NCI-H1436 (cell line): ENCODE measurements around the gene TPSD1.
"Not testable (repeated sequence)": the region's sequence is repeated elsewhere in the genome, so short reads cannot be mapped to it uniquely, and the experiment has no call there.

Source experiments
- DNase-seq: peaks from one replicate; lab custom pipeline; 2025; lab: John Stamatoyannopoulos, UW

TPSD1 gene

GRCh38 chr16:1220841-1221627, 34.8 kb upstream of the TPSD1 start:
- no peak for DNase-seq

DNA sequence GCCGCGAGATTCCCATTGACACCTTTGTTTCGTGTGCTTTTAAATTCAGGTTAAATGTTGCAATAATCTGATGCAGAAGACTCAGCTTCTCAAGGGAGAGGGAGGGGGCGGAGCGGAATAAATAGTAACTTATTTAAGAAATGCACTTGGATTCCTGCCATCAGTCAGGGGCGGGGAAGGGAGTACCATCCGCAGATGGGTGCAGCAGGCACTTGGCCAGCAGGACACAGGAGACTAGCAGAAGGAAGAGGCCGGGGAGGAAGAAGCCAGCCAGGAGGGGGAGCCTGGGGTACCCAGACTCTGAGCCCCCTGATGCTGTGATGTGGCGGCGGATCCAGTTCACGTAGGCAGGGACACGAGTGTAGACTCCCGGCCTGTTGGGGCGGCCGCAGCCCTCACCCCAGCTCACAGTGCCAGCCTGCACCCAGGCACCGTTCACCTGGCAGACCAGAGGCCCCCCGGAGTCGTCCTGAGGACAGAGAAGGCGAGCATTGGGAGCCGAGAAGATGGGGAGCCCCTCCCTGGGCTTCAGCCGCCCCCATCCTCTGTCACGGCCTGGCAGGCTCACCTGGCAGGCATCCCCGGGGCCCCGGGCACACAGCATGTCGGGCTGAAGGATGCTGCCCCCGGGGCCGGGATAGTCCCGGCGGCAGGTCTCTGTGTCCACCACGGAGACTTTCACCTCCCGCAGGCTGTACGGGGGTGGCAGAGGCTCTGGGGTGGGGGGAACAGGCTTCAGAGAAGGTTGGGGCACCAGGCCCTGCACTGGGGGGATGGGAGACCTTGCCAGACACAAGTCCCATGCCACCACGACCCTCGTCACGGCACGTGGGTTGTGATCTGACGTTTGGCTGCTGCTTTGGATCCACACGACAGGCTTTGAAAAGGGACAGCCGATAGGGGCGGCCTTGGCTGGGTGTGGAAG, 34.0 kb upstream of the TPSD1 start:
- DNase-seq, result no peak

DNA sequence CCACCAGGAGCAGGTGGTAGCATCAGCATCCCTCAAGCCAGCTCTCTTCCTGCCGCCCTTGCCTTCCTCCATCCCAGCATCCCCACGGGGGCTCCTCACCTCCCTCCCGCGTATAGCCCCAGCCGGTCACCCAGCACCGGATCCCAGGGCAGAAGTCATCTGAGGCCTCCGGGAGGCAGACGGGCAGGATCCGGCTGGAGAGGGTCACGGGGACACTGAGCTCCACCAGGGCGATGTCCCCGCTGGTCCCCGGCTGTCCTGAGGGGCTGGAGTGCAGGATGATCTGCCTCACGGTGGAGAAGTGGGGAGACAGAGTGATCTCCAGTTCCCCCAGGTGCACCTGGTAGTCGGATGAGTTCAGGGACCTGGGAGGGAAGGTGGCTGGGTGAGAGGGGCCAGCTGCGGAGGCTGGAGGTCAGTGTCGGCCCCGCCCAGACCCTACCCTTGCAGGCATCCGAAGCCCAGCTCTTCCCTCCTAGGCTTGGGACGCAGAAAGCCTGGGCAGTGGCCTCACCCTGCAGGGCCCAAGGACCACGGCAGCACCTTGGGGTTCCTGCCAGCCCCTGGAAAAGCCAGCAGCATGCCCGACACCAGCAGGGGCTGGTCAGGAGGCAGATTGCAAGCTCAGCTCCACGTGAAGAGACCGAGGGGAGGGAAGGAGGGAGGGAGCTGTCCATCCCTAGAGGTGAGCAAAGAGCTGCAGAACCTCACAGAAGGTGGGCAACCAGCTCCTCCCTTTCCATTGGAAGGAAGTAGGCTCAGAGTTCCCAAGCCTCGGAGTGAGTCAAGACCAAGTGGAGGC, 33.1 kb upstream of the TPSD1 start:
- no peak for DNase-seq

- no peak for DNase-seq
Observed at GRCh38 chr16:1223355-1224214, 32.3 kb upstream of the TPSD1 start.

DNA sequence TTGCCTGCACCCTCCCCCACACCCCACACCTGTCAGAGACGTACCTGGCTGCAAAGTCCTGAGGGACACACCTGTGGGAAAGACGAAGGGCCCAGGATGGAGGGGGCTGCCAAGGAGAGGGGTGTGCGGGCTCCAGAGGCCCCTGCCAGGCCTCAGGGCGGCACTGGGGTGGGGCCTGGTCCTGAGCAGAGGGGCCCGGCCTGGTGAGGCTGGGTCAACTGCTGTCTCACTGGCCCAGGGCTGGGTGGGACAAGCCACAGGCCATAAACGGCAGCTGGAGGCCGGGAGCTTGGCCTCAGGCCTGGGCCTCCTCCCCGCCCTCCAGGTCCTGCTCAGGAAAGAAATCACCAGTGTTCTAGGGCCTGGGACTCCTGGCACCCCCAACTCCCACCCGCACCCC, 31.3 kb upstream of the TPSD1 start:
- DNase-seq, result no peak

DNA sequence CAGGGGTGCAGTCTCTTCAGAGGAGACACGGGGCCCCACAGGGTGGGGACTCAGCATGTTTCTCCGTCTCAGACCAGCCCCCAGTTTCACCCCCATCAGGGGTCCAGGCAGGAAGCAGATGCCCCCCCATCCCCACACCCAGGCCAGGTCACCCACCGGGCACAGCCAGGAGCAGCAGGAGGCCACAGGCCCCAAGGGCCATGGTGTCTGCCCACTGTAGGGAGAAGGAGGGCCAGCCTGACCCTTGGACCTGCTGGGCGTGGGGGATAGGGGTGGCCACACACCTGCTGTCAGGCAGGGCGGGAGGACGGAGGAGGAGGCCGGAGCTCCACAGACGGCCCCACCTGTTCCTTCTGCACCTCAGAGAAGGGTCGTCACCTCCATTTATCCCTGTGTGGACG, 30.8 kb upstream of the TPSD1 start, which contains the start of gene TPSG1:
Gene TPSG1, minus strand, starts transcription at position 218 of the 401 bp plus-strand sequence. Its CDS starts 16 bp downstream, at position 202.
- no peak for DNase-seq

- DNase-seq, result not testable (repeated sequence)
Observed at GRCh38 chr16:1225728-1226311, 30.0 kb upstream of the TPSD1 start.

- DNase-seq, result not testable (repeated sequence)
Observed at GRCh38 chr16:1226692-1227091, 29.2 kb upstream of the TPSD1 start.

DNA sequence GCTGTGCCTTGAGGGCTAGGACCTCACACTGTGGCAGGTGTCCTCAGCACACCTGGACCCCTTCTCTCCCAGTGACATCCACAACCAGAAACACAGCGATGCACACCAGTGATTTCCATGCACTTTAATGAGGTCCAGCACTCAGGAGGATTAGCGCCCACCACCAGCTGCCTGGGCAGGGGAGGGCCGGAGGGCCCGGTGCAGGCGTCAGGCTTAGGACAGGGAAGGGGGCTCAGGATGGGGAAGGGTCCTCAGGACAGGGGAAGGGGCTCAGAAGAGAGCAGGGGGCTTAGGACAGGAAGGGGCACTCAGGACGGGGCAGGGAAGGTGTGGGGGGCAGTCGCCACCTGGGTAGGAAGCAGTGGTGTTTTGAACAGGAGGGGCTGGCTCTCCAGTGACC, 27.6 kb upstream of the TPSD1 start:
- DNase-seq, result not testable (repeated sequence)

DNA sequence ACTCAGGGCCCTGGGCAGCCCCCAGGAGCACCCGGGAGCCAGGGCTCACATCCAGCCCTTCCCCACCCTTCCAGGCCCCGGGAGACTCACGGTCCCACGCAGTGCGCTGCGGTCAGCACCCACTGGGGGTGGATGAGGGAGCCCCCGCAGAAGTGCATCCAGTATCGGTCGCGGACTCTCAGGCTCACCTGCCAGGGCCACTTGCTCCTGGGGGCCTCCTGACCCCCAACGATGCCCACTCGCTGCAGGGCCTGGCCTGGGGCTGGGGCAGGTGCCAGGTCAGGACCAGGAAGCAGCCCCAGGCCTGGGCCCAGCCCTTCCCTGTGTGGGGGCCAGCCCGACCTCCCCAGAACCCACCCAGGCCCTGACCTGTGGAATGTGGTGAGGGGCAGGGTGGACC, 26.4 kb upstream of the TPSD1 start:
- DNase-seq, result not testable (repeated sequence)

GRCh38 chr16:1230084-1230470, 25.8 kb upstream of the TPSD1 start, which contains the start of gene TPSB2:
Gene TPSB2, minus strand, starts transcription at chr16:1230184. Its CDS starts 233 bp downstream, at chr16:1229951.
- DNase-seq, result not testable (repeated sequence)

- not testable (repeated sequence) for DNase-seq
Observed at GRCh38 chr16:1230471-1231212, 25.2 kb upstream of the TPSD1 start.

GRCh38 chr16:1231301-1231700, 24.6 kb upstream of the TPSD1 start:
- not testable (repeated sequence) for DNase-seq

GRCh38 chr16:1232049-1232748, 23.7 kb upstream of the TPSD1 start:
- not testable (repeated sequence) for DNase-seq

GRCh38 chr16:1236659-1237058, 19.2 kb upstream of the TPSD1 start:
- DNase-seq, result not testable (repeated sequence)

DNA sequence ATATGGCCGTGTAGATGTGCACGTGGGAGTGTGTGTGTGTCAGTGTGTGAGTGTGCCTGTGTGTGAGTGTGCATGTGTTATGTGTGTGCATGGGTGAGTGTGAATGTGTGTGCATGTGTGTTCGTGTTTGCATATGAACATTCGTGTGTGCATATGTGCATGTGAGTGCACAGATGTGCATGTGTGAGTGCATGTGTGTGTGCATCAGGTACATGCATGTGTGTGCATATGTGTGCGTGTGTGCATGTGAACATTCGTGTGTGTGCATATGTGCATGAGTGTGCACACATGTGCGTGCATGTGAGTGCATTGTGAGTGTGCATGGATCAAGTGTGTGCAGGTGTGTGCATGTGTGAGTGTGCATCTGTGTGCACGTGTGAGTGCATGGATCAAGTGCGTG, 17.9 kb upstream of the TPSD1 start:
- DNase-seq, result no peak

DNA sequence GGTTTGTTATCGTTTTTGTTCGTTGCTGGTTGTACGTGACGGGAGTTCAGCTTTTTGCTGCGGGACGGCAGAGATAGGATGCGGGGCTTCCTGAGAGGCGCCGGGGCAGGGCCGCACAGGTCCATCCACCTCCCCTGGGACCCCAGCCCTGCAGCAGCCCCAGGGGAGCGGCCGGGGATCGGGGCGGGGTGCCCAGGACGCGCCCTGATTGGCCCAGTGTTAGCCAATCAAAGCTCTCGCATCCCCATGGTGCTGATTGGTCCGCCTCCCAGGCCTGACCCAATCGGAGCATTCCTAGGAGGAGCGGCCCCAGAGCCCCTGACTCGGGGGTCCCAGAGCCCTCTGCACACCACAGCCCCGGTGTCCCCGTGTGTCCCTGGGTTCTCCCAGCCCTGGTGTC, 17.0 kb upstream of the TPSD1 start:
- DNase-seq, result not testable (repeated sequence)

DNA sequence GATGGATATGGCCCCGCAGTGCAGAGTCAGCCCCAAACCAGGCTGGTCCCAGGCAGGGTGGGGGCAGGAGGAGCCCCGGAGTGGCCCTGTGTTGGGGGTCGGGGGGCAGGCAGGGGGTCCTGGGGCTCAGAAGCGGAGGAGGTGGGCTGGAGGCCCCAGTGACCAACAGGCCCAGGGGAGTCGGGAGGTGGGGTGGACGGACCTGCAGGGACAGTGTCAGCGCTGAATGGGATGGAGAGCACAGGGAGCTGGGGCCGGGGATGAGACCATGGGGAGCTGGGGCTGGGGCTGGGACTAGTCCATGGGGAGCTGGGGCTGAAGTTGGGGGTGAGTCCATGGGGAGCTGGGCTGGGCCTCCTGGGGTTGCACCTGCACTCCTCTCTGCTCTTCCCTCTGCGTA, 16.3 kb upstream of the TPSD1 start:
- DNase-seq, result not testable (repeated sequence)

DNA sequence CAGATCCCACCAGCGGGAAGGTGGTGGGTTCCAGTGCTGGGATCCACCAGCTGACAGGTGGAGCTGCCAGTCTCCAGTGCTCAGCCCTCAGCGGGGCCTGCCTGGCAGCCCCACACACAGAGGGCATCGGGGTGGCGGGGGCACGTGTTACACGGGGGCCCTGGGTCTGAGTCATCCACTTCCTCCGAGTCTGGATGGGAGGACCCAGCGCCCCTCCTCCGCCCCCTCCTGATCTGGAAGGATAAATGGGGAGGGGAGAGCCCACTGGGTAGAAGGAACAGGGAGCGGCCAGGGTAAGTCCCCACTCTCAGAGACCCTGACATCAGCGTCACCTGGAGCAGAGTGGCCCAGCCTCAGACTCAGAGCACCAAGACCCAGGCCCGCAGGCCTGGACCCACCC, 15.4 kb upstream of the TPSD1 start, which contains the start of gene TPSAB1:
Gene TPSAB1, plus strand, starts transcription at position 270 of the 400 bp plus-strand sequence. CDS start 234 bp downstream, outside the sequence.
- DNase-seq, result not testable (repeated sequence)
